ENCODE measurements around the gene GFPT2. TPM values are rescaled to one million over a fixed set of nuclear protein-coding genes. Genes with fewer than 3 reads are reported as not detected.

The GFPT2 gene
- total and polyA plus RNA-seq, 10 of the 15 experiments (the other 5 are each of a cell fraction or from before 2014, with no cell fraction given) = 0.05 to 0.33 (median 0.11) TPM; not detected in 4

- ChIA-PET CTCF (interaction anchor here (1.5 kb wide), 1 partner anchor 74 kb away, joined by 3 read pairs; no protein-coding TSS in a partner anchor), RAD21 (ENCODE audit: unreplicated experiment) (no interaction called here), POLR2A (no interaction called here), SMC1A (ENCODE audit: uncharacterized antibody, unreplicated experiment) (no interaction called here)
- DNase-seq (ENCODE audit: low read depth, low spot score) (no peak), FAIRE-seq (no peak), ATAC-seq (no peak)
- in situ Hi-C loops (cut with MboI) = no loop called here
- Histone ChIP-seq H3K4me3 (no peak overlapping the region), H3K36me3 (ENCODE audit: control insufficient read depth in 2 of 2, insufficient read depth in 2 of 2, low read length in 1 of 2) (no peaks in the 10 kb centered on the region), H3K79me2 (ENCODE audit: control insufficient read depth, insufficient read depth, low read length) (no peaks in the 10 kb centered on the region), H3K9ac (ENCODE audit: control insufficient read depth, insufficient read depth, low read length) (no peak overlapping the region), H3K27me3 (replicated peaks in 1 of 2; ENCODE audit: control insufficient read depth in 2 of 2, insufficient read depth in 2 of 2, low read length in 1 of 2) (no peaks in the 10 kb centered on the region; a peak in 1 of 4 replicates), H2AFZ (ENCODE audit: control insufficient read depth, low read depth, low read length) (no peak overlapping the region), H3K4me2 (ENCODE audit: control insufficient read depth, insufficient read depth) (no peak overlapping the region), H3K4me1 (ENCODE audit: control insufficient read depth, insufficient read depth, low read length) (no peaks in the 10 kb centered on the region), H3K9me3 (replicated peaks; ENCODE audit: control insufficient read depth, insufficient read depth, low read length) (no peaks in the 10 kb centered on the region), H3K27ac (ENCODE audit: control insufficient read depth, insufficient read depth) (no peak overlapping the region), H4K20me1 (ENCODE audit: control insufficient read depth, insufficient read depth) (no peaks in the 10 kb centered on the region)
- TF ChIP-seq RUNX3 (IDR thresholded peaks at IDR 0.05; ENCODE audit: low read length) (no peak), POLR2AphosphoS5 (IDR thresholded peaks at IDR 0.05; ENCODE audit: low read length) (no peak), PAX8 (IDR thresholded peaks at IDR 0.05) (no peak), IRF4 (IDR thresholded peaks at IDR 0.05; ENCODE audit: low read depth, low read length) (no peak)
- intact Hi-C loops (cut with micrococcal nuclease; ENCODE audit: unreplicated experiment) = no loop called here
- no TSS peak for BruUV-seq (replicated peaks)
- WGBS (ENCODE audit: insufficient coverage, insufficient replicate concordance, low lambda C conversion rate, missing lambda C conversion rate) = 44% methylated on average over 13 of the region's 13 CpGs
Measured at GRCh38 chr5:180402716-180403115, 49.6 kb upstream of the GFPT2 start.

- no peaks in the 10 kb centered on the region; a peak in 1 of 4 replicates for H3K27me3 ChIP-seq (replicated peaks in 1 of 2; ENCODE audit: control insufficient read depth in 2 of 2, insufficient read depth in 2 of 2, low read length in 1 of 2)
- RAD21 ChIA-PET (ENCODE audit: unreplicated experiment) = no interaction called here
Measured at GRCh38 chr5:180401229-180401907, 48.2 kb upstream of the GFPT2 start.

More at GRCh38 chr5:180401229-180401907, 48.2 kb upstream of the GFPT2 start:
- 26% methylated on average over 11 of the region's 11 CpGs for WGBS (ENCODE audit: insufficient coverage, insufficient replicate concordance, low lambda C conversion rate, missing lambda C conversion rate)
- no peak overlapping the region for H3K27ac ChIP-seq (ENCODE audit: control insufficient read depth, insufficient read depth)
- no peak overlapping the region for H3K4me3 ChIP-seq
- in situ Hi-C loops (cut with MboI) (no loop called here), intact Hi-C loops (cut with micrococcal nuclease; ENCODE audit: unreplicated experiment) (no loop called here)
- no peak overlapping the region for H3K9ac ChIP-seq (ENCODE audit: control insufficient read depth, insufficient read depth, low read length)
- TF ChIP-seq ATF2 (IDR thresholded peaks at IDR 0.05; ENCODE audit: low read length) (no peak), ESRRA (IDR thresholded peaks at IDR 0.05; ENCODE audit: low read length) (no peak), BCL11A (IDR thresholded peaks at IDR 0.05; ENCODE audit: low read depth, low read length) (no peak), ZSCAN29 (IDR thresholded peaks at IDR 0.05) (no peak), PAX8 (IDR thresholded peaks at IDR 0.05) (no peak), SIX5 (IDR thresholded peaks at IDR 0.05; ENCODE audit: low read depth, low read length, severe bottlenecking) (no peak), TCF12 (IDR thresholded peaks at IDR 0.05; ENCODE audit: low read depth, low read length) (no peak), IRF3 (IDR thresholded peaks at IDR 0.05) (no peak)
- H3K79me2 ChIP-seq (ENCODE audit: control insufficient read depth, insufficient read depth, low read length) = no peaks in the 10 kb centered on the region
- no peaks in the 10 kb centered on the region for H4K20me1 ChIP-seq (ENCODE audit: control insufficient read depth, insufficient read depth)
- ChIA-PET CTCF (no interaction called here), POLR2A (no interaction called here), SMC1A (ENCODE audit: uncharacterized antibody, unreplicated experiment) (no interaction called here)
- H3K4me2 ChIP-seq (ENCODE audit: control insufficient read depth, insufficient read depth) = no peak overlapping the region
- no peaks in the 10 kb centered on the region for H3K9me3 ChIP-seq (replicated peaks; ENCODE audit: control insufficient read depth, insufficient read depth, low read length)
- DNase-seq (ENCODE audit: low read depth, low spot score) = no peak
- no peaks in the 10 kb centered on the region for H3K4me1 ChIP-seq (ENCODE audit: control insufficient read depth, insufficient read depth, low read length)
- no peak for ATAC-seq
- FAIRE-seq = peak; percentile 61
- H2AFZ ChIP-seq (ENCODE audit: control insufficient read depth, low read depth, low read length) = no peak overlapping the region
- H3K36me3 ChIP-seq (ENCODE audit: control insufficient read depth in 2 of 2, insufficient read depth in 2 of 2, low read length in 1 of 2) = no peaks in the 10 kb centered on the region
- no TSS peak for BruUV-seq (replicated peaks)

All from GM12878 (cell line).